ENCODE measurements around the gene C5orf58.
"Not testable (repeated sequence)": the region's sequence is repeated elsewhere in the genome, so short reads cannot be mapped to it uniquely, and the experiment has no call there.

The C5orf58 gene

GRCh38 chr5:170235876-170236864, 3.4 kb downstream of the C5orf58 start:
- no peak for TF ChIP-seq CTCF (conservative IDR thresholded peaks at IDR 0.05)
- H3K27ac ChIP-seq = no peak overlapping the region

- no peak for TF ChIP-seq CTCF (conservative IDR thresholded peaks at IDR 0.05)
- H3K27ac ChIP-seq = no peak overlapping the region
Observed at GRCh38 chr5:170238456-170239196, 5.8 kb downstream of the C5orf58 start.

- not testable (repeated sequence) for H3K27ac ChIP-seq
Observed at GRCh38 chr5:170245436-170245835, 12.7 kb downstream of the C5orf58 start.

GRCh38 chr5:170246126-170246870, 13.5 kb downstream of the C5orf58 start:
- no peak for TF ChIP-seq CTCF (conservative IDR thresholded peaks at IDR 0.05)
- no peak overlapping the region for H3K27ac ChIP-seq

GRCh38 chr5:170247363-170247762, 14.6 kb downstream of the C5orf58 start:
- no peak for TF ChIP-seq CTCF (conservative IDR thresholded peaks at IDR 0.05)
- H3K27ac ChIP-seq = no peak overlapping the region

- TF ChIP-seq CTCF (conservative IDR thresholded peaks at IDR 0.05) = no peak
- no peak overlapping the region for H3K27ac ChIP-seq
Observed at GRCh38 chr5:170248172-170248930, 15.6 kb downstream of the C5orf58 start.

GRCh38 chr5:170248931-170249227, 16.1 kb downstream of the C5orf58 start:
- not testable (repeated sequence) for H3K27ac ChIP-seq

- no peak overlapping the region for H3K27ac ChIP-seq
- no peak for TF ChIP-seq CTCF (conservative IDR thresholded peaks at IDR 0.05)
Observed at GRCh38 chr5:170249355-170249754, 16.6 kb downstream of the C5orf58 start.
